SK-N-SH (cell line): ENCODE measurements around the gene SLC12A7. TPM values are rescaled to one million over a fixed set of nuclear protein-coding genes. Genes with fewer than 3 reads are reported as not detected.

ENCODE experiments used
- CTCF ChIA-PET: fragments of 300-600, 350-600 bp; formaldehyde crosslinking; extraction: SDS; loops from one replicate; lab custom pipeline; 2021; lab: Yijun Ruan, JAX
- POLR2A ChIA-PET: fragments of 350-600 bp; sonication (Branson Sonifier 250); formaldehyde crosslinking; extraction: SDS; loops from one replicate; lab custom pipeline; 2020; ENCODE audit warnings: antibody characterized with exemption, inconsistent platforms; lab: Yijun Ruan, JAX
- DNase-seq: peaks from one replicate; pipeline ENCODE4 v3.0.0; 2012
- H2AFZ ChIP-seq: fragments of 200-600 bp; sonication (generic); 2 replicates; pipeline ENCODE4 v1.8.1; 2016; ENCODE audit warnings: antibody characterized with exemption, mild to moderate bottlenecking, low read depth
- H3F3A ChIP-seq: fragments of 200-600 bp; sonication (generic); replicated peaks from 2 replicates; pipeline ENCODE3; 2016; ENCODE audit warnings: antibody characterized with exemption, mild to moderate bottlenecking; ENCODE audit not compliant: insufficient read depth
- H3K27ac ChIP-seq, 2 experiments: fragments of 200-500 bp in 1 of 2; fragments of 200-600 bp in 1 of 2; sonication (Bioruptor generic) in 1 of 2; sonication (generic), shearing (Covaris generic) in 1 of 2; 2 replicates each; pipeline versions ENCODE4 v1.5.1 to v1.6.1; 2014 to 2016; ENCODE audit warnings: low read depth in 2 of 2, inconsistent platforms in 1 of 2, low read length in 1 of 2, mild to moderate bottlenecking in 1 of 2, mixed read lengths in 1 of 2
- H3K27me3 ChIP-seq: fragments of 200-600 bp; sonication (generic), shearing (Covaris generic); 2 replicates; pipeline ENCODE4 v1.6.1; 2016; ENCODE audit warnings: mixed run types; ENCODE audit not compliant: insufficient read depth
- H3K36me3 ChIP-seq, 2 experiments: fragments of 200-500 bp in 1 of 2; fragments of 200-600 bp in 1 of 2; sonication (Bioruptor generic) in 1 of 2; sonication (generic) in 1 of 2; replicated peaks in 1 of 2; 2 replicates each; pipeline versions ENCODE3 to v1.5.1; 2014 to 2016; ENCODE audit warnings: low read length in 1 of 2, mild to moderate bottlenecking in 1 of 2; ENCODE audit not compliant: insufficient read depth in 2 of 2, control insufficient read depth in 1 of 2
- H3K4me1 ChIP-seq, 2 experiments: fragments of 200-500 bp in 1 of 2; fragments of 200-600 bp in 1 of 2; sonication (Bioruptor generic) in 1 of 2; sonication (generic), shearing (Covaris generic) in 1 of 2; 2 replicates each; pipeline versions ENCODE4 v1.5.1 to v1.6.1; 2014 to 2016; ENCODE audit warnings: low read depth in 1 of 2, low read length in 1 of 2, mixed run types in 1 of 2; ENCODE audit not compliant: insufficient read depth in 2 of 2, control insufficient read depth in 1 of 2
- H3K4me2 ChIP-seq: fragments of 200-600 bp; sonication (generic), shearing (Covaris generic); 2 replicates; pipeline ENCODE4 v1.6.1; 2017; ENCODE audit warnings: mixed run types
- H3K4me3 ChIP-seq, 2 experiments: fragments of 200-500 bp in 1 of 2; fragments of 200-600 bp in 1 of 2; sonication (Bioruptor generic) in 1 of 2; sonication (generic), shearing (Covaris generic) in 1 of 2; 2 replicates each; pipeline versions ENCODE4 v1.5.1 to v1.8.1; 2014 to 2016; ENCODE audit warnings: low read depth in 2 of 2, inconsistent platforms in 1 of 2, low read length in 1 of 2, mild to moderate bottlenecking in 1 of 2, mixed read lengths in 1 of 2, moderate library complexity in 1 of 2
- H3K79me2 ChIP-seq: fragments of 200-600 bp; sonication (generic); 2 replicates; pipeline ENCODE4 v1.8.1; 2017; ENCODE audit warnings: mild to moderate bottlenecking; ENCODE audit not compliant: insufficient read depth
- H3K9ac ChIP-seq: fragments of 200-600 bp; sonication (generic); 2 replicates; pipeline ENCODE4 v1.6.1; 2017; ENCODE audit warnings: mixed run types
- H3K9me2 ChIP-seq: fragments of 200-600 bp; sonication (generic); 2 replicates; pipeline ENCODE4 v1.6.1; 2017; ENCODE audit warnings: mixed run types
- H3K9me3 ChIP-seq: fragments of 200-600 bp; sonication (generic); 2 replicates; pipeline ENCODE4 v1.6.1; 2017; ENCODE audit warnings: mixed run types, mild to moderate bottlenecking, moderate library complexity
- H4K20me1 ChIP-seq: fragments of 200-600 bp; sonication (generic); 2 replicates; pipeline ENCODE4 v1.6.1; 2017; ENCODE audit warnings: mild to moderate bottlenecking, mixed run types; ENCODE audit not compliant: insufficient read depth
- CHD2 ChIP-seq: fragments of 150-350 bp; IDR thresholded peaks from 2 replicates; pipeline ENCODE4 v1.6.1; 2018; ENCODE audit warnings: low read length; ENCODE audit not compliant: partially characterized antibody
- ELF1 ChIP-seq: IDR thresholded peaks from 2 replicates; pipeline ENCODE4 v1.4.0; 2012
- FOSL2 ChIP-seq: IDR thresholded peaks from 2 replicates; pipeline ENCODE4 v1.4.0; 2012; ENCODE audit warnings: low read depth, mild to moderate bottlenecking, moderate library complexity, borderline replicate concordance
- GABPA ChIP-seq: IDR thresholded peaks from 2 replicates; pipeline ENCODE4 v1.4.0; 2012; ENCODE audit warnings: low read depth, mild to moderate bottlenecking
- GATA2 ChIP-seq: sonication (generic); formaldehyde crosslinking; IDR thresholded peaks from 2 replicates; pipeline ENCODE4 v1.5.0; 2020; ENCODE audit warnings: mild to moderate bottlenecking, missing genetic modification reagents
- JUND ChIP-seq: IDR thresholded peaks from 2 replicates; pipeline ENCODE4 v1.4.0; 2012
- POLR2AphosphoS5 ChIP-seq: IDR thresholded peaks from 2 replicates; pipeline ENCODE4 v1.6.1; 2012; ENCODE audit warnings: low read depth, low read length
- RCOR1 ChIP-seq: fragments of 150-350 bp; IDR thresholded peaks from 2 replicates; pipeline ENCODE4 v1.6.1; 2017; ENCODE audit warnings: antibody characterized with exemption, low read length
- RFX5 ChIP-seq: IDR thresholded peaks from 2 replicates; pipeline ENCODE4 v1.6.1; 2012; ENCODE audit warnings: mild to moderate bottlenecking, improper control_type of control experiment, low read length
- RXRA ChIP-seq: IDR thresholded peaks from 2 replicates; pipeline ENCODE4 v1.4.0; 2012; ENCODE audit warnings: low read depth, mild to moderate bottlenecking, borderline replicate concordance
- SIN3A ChIP-seq: IDR thresholded peaks from 2 replicates; pipeline ENCODE4 v1.6.1; 2012; ENCODE audit warnings: low read depth, mild to moderate bottlenecking, low read length, moderate library complexity, borderline replicate concordance
- SMC3 ChIP-seq: IDR thresholded peaks from 2 replicates; pipeline ENCODE4 v1.6.1; 2012; ENCODE audit warnings: low read depth, low read length, improper control_type of control experiment
- WGBS: methylation state at CpG from one replicate; pipeline ENCODE4 v1.1.6; 2017; ENCODE audit warnings: low lambda C conversion rate; 5-methylcytosine and 5-hydroxymethylcytosine counted together
- polyA plus RNA-seq, 3 experiments: library from polyadenylated mRNA; depleted of rRNA; stranded (reverse); fragments of >200 nt; gene quantifications; 2 replicates each; pipeline ENCODE4 v1.2.3, GENCODE V29; 2012
- TF ChIP-seq, protein P1 (sequence below): fragments of 150-350 bp; IDR thresholded peaks from 2 replicates; pipeline ENCODE4 v1.6.1; 2017; ENCODE audit warnings: antibody characterized with exemption, low read length, low read depth, borderline replicate concordance
- TF ChIP-seq, protein P2 (sequence below): IDR thresholded peaks from 2 replicates; pipeline ENCODE4 v1.6.1; 2012; ENCODE audit warnings: mild to moderate bottlenecking, low read depth, low read length, moderate library complexity
- TF ChIP-seq, protein P3 (sequence below): fragments of 200-600 bp; sonication (generic); IDR thresholded peaks from 2 replicates; pipeline ENCODE4 v1.6.1; 2017; ENCODE audit warnings: antibody characterized with exemption, mild to moderate bottlenecking, moderate library complexity
- TF ChIP-seq, protein P4 (sequence below): IDR thresholded peaks from 2 replicates; pipeline ENCODE4 v1.4.0; 2012; ENCODE audit warnings: low read depth, borderline replicate concordance

The SLC12A7 gene
- polyA plus RNA-seq, 1 of the 3 experiments (the other 2 are of a cell fraction), result 2.6 TPM

DNA sequence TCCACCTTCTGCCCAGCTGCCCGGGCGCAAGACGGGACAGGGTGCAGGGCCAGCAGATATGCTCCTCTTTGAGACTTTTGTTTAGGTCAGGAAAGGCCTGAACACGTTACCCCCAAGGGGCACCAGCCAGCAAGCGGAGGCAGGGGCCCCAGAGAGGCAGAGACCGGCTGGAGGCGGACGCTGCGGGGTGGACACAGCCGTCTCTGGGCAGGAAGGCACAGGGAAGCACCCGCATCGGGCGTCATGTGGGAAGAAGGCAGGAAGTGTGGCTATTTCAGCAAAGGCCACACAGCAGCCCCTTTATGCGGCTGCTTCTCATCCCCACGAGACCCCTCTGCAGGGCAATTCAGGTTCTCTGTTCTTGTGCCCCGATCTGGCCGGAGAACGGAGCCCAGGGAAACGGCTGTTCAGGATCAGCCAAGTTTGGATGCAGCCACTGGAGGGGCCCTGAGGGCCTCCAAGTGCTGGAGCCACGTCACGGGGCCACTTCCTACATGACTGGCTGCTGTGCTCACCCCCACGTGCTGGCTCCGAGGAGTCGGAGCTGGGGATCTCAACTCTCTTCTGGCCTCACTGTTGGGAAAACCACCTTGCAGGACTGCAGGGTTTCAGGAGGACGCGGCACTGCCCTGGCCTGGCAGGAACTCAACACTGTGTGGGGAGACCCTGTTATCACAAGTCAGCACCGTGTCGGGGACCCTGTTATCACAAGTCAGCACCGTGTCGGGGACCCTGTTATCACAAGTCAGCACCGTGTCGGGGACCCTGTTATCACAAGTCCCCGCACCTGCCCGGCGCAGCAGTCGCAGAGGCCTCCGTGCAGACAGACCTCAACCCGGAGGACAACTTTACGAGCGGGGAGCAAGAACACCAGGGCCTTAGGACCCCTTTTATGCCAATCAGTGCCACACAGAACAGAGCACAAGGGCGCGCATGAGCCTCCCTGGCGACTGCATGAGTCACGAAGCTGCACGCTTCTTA, 44.4 kb downstream of the SLC12A7 start:
- Histone ChIP-seq H3K27me3 (no peaks in the 10 kb centered on the region), H3K9me3 (no peaks in the 10 kb centered on the region), H3F3A (no peaks in the 10 kb centered on the region), H3K4me3 (no peak overlapping the region), H4K20me1 (no peaks in the 10 kb centered on the region), H3K79me2 (no peaks in the 10 kb centered on the region), H3K9me2 (no peaks in the 10 kb centered on the region), H3K36me3 (no peaks in the 10 kb centered on the region), H3K4me1 (no peaks in the 10 kb centered on the region), H3K9ac (no peak overlapping the region), H3K27ac (no peak overlapping the region), H3K4me2 (no peak overlapping the region), H2AFZ (no peak overlapping the region)
- no peak for DNase-seq
- ChIA-PET POLR2A (no interaction called here), CTCF (interaction anchor here (0.9 to 1.1 kb wide), 2 partner anchors 58 to 100 kb away, joined by 3 read pairs; partner anchors contain the start of gene NKD2)
- 93% methylated on average over 19 of the region's 45 CpGs for WGBS
- TF ChIP-seq, protein P1, sequence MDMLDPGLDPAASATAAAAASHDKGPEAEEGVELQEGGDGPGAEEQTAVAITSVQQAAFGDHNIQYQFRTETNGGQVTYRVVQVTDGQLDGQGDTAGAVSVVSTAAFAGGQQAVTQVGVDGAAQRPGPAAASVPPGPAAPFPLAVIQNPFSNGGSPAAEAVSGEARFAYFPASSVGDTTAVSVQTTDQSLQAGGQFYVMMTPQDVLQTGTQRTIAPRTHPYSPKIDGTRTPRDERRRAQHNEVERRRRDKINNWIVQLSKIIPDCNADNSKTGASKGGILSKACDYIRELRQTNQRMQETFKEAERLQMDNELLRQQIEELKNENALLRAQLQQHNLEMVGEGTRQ, result no peak
- TF ChIP-seq GATA2 (CRISPR knock-in tag) (no peak), GABPA (no peak), SMC3 (no peak), ELF1 (no peak), RFX5 (no peak), CHD2 (no peak), RXRA (no peak), POLR2AphosphoS5 (no peak), SIN3A (no peak), FOSL2 (no peak), RCOR1 (no peak), JUND (no peak)
- TF ChIP-seq, protein P2, sequence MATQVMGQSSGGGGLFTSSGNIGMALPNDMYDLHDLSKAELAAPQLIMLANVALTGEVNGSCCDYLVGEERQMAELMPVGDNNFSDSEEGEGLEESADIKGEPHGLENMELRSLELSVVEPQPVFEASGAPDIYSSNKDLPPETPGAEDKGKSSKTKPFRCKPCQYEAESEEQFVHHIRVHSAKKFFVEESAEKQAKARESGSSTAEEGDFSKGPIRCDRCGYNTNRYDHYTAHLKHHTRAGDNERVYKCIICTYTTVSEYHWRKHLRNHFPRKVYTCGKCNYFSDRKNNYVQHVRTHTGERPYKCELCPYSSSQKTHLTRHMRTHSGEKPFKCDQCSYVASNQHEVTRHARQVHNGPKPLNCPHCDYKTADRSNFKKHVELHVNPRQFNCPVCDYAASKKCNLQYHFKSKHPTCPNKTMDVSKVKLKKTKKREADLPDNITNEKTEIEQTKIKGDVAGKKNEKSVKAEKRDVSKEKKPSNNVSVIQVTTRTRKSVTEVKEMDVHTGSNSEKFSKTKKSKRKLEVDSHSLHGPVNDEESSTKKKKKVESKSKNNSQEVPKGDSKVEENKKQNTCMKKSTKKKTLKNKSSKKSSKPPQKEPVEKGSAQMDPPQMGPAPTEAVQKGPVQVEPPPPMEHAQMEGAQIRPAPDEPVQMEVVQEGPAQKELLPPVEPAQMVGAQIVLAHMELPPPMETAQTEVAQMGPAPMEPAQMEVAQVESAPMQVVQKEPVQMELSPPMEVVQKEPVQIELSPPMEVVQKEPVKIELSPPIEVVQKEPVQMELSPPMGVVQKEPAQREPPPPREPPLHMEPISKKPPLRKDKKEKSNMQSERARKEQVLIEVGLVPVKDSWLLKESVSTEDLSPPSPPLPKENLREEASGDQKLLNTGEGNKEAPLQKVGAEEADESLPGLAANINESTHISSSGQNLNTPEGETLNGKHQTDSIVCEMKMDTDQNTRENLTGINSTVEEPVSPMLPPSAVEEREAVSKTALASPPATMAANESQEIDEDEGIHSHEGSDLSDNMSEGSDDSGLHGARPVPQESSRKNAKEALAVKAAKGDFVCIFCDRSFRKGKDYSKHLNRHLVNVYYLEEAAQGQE, result no peak
- TF ChIP-seq, protein P3, sequence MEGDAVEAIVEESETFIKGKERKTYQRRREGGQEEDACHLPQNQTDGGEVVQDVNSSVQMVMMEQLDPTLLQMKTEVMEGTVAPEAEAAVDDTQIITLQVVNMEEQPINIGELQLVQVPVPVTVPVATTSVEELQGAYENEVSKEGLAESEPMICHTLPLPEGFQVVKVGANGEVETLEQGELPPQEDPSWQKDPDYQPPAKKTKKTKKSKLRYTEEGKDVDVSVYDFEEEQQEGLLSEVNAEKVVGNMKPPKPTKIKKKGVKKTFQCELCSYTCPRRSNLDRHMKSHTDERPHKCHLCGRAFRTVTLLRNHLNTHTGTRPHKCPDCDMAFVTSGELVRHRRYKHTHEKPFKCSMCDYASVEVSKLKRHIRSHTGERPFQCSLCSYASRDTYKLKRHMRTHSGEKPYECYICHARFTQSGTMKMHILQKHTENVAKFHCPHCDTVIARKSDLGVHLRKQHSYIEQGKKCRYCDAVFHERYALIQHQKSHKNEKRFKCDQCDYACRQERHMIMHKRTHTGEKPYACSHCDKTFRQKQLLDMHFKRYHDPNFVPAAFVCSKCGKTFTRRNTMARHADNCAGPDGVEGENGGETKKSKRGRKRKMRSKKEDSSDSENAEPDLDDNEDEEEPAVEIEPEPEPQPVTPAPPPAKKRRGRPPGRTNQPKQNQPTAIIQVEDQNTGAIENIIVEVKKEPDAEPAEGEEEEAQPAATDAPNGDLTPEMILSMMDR, result no peak
- TF ChIP-seq, protein P4, sequence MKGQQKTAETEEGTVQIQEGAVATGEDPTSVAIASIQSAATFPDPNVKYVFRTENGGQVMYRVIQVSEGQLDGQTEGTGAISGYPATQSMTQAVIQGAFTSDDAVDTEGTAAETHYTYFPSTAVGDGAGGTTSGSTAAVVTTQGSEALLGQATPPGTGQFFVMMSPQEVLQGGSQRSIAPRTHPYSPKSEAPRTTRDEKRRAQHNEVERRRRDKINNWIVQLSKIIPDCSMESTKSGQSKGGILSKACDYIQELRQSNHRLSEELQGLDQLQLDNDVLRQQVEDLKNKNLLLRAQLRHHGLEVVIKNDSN, result no peak
